Measurements from ENCODE around the gene PDE9A. TPM values are rescaled to one million over a fixed set of nuclear protein-coding genes. Genes with fewer than 3 reads are reported as not detected.

The PDE9A gene
- total RNA-seq, 2 donors from 2014 or later = 45.9 to 62.4 TPM

GRCh38 chr21:42755031-42755665, 101.7 kb downstream of the PDE9A start:
- Mint-ChIP-seq H3K4me3 (no peak overlapping the region), H3K9me3 (no peaks in the 10 kb centered on the region), H3K27ac (no peak overlapping the region), H3K36me3 (ENCODE audit: low read depth) (peaks cover 44% of the 10 kb centered on the region), H3K27me3 (ENCODE audit: insufficient read depth) (no peaks in the 10 kb centered on the region), H3K4me1 (peaks cover 6% of the 10 kb centered on the region)
- WGBS, 2 experiments (ENCODE audit: insufficient coverage in 1 of 2, insufficient read length in 1 of 2) = 92 to 94% methylated on average over 11 to 14 of the region's 14 CpGs
- peaks cover 24% of the 10 kb centered on the region for H3K36me3 ChIP-seq (ENCODE audit: control insufficient read depth, insufficient read depth, low read length)
- no peaks in the 10 kb centered on the region for H3K9me3 ChIP-seq (ENCODE audit: control insufficient read depth, low read length)
- no peak overlapping the region for H3K4me3 ChIP-seq (ENCODE audit: low read length)
- H3K27me3 ChIP-seq (ENCODE audit: control insufficient read depth, insufficient read depth, low read length, poor library complexity, severe bottlenecking) = no peaks in the 10 kb centered on the region
- no peak overlapping the region for H3K9ac ChIP-seq (ENCODE audit: extremely low read depth, low read length, poor library complexity, severe bottlenecking)
- no peak for TF ChIP-seq CTCF (conservative IDR thresholded peaks at IDR 0.05)
- no peak for DNase-seq
- peaks cover 9% of the 10 kb centered on the region for H3K4me1 ChIP-seq (ENCODE audit: control insufficient read depth, insufficient read depth, low read length)
- no peak overlapping the region for H3K27ac ChIP-seq (ENCODE audit: low read depth, low read length)

GRCh38 chr21:42755766-42756579, 102.6 kb downstream of the PDE9A start:
- no peaks in the 10 kb centered on the region for H3K9me3 Mint-ChIP-seq
- no peak for TF ChIP-seq CTCF (conservative IDR thresholded peaks at IDR 0.05)
- H3K4me3 Mint-ChIP-seq = no peak overlapping the region
- Histone ChIP-seq H3K4me3 (ENCODE audit: low read length) (no peak overlapping the region), H3K4me1 (ENCODE audit: control insufficient read depth, insufficient read depth, low read length) (peaks cover 15% of the 10 kb centered on the region), H3K27me3 (ENCODE audit: control insufficient read depth, insufficient read depth, low read length, poor library complexity, severe bottlenecking) (no peaks in the 10 kb centered on the region), H3K36me3 (ENCODE audit: control insufficient read depth, insufficient read depth, low read length) (peaks cover 28% of the 10 kb centered on the region), H3K27ac (ENCODE audit: low read depth, low read length) (no peak overlapping the region), H3K9ac (ENCODE audit: extremely low read depth, low read length, poor library complexity, severe bottlenecking) (no peak overlapping the region), H3K9me3 (ENCODE audit: control insufficient read depth, low read length) (no peaks in the 10 kb centered on the region)
- no peak for DNase-seq
- H3K4me1 Mint-ChIP-seq = peaks cover 9% of the 10 kb centered on the region
- 94 to 95% methylated on average over 13 to 20 of the region's 20 CpGs for WGBS, 2 experiments (ENCODE audit: insufficient coverage in 1 of 2, insufficient read length in 1 of 2)
- peaks cover 44% of the 10 kb centered on the region for H3K36me3 Mint-ChIP-seq (ENCODE audit: low read depth)
- no peaks in the 10 kb centered on the region for H3K27me3 Mint-ChIP-seq (ENCODE audit: insufficient read depth)
- no peak overlapping the region for H3K27ac Mint-ChIP-seq

GRCh38 chr21:42756580-42757250, 103.3 kb downstream of the PDE9A start:
- H3K4me3 ChIP-seq (ENCODE audit: low read length) = no peak overlapping the region
- 92 to 94% methylated on average over 11 to 24 of the region's 24 CpGs for WGBS, 2 experiments (ENCODE audit: insufficient coverage in 1 of 2, insufficient read length in 1 of 2)
- no peaks in the 10 kb centered on the region for H3K27me3 ChIP-seq (ENCODE audit: control insufficient read depth, insufficient read depth, low read length, poor library complexity, severe bottlenecking)
- Mint-ChIP-seq H3K27ac (no peak overlapping the region), H3K4me3 (no peak overlapping the region), H3K9me3 (no peaks in the 10 kb centered on the region), H3K36me3 (ENCODE audit: low read depth) (peaks cover 42% of the 10 kb centered on the region), H3K4me1 (peaks cover 9% of the 10 kb centered on the region), H3K27me3 (ENCODE audit: insufficient read depth) (no peaks in the 10 kb centered on the region)
- no peak for TF ChIP-seq CTCF (conservative IDR thresholded peaks at IDR 0.05)
- peaks cover 15% of the 10 kb centered on the region for H3K4me1 ChIP-seq (ENCODE audit: control insufficient read depth, insufficient read depth, low read length)
- H3K27ac ChIP-seq (ENCODE audit: low read depth, low read length) = no peak overlapping the region
- DNase-seq = no peak
- no peak overlapping the region for H3K9ac ChIP-seq (ENCODE audit: extremely low read depth, low read length, poor library complexity, severe bottlenecking)
- H3K9me3 ChIP-seq (ENCODE audit: control insufficient read depth, low read length) = no peaks in the 10 kb centered on the region
- H3K36me3 ChIP-seq (ENCODE audit: control insufficient read depth, insufficient read depth, low read length) = peaks cover 23% of the 10 kb centered on the region
